Left ventricle myocardium inferior (tissue), 1 donor: ENCODE measurements around the gene RAB7A. TPM values are rescaled to one million over a fixed set of nuclear protein-coding genes. Genes with fewer than 3 reads are reported as not detected.
A peak's percentile ranks its signal among the peaks of the same experiment; 100 is the strongest.

Experiments
- DNase-seq: peaks from one replicate; pipeline ENCODE4 v3.0.0-alpha.2; 2020
- H3K27ac ChIP-seq: fragments of 200-600 bp; replicated peaks from 2 replicates; pipeline ENCODE4 v1.8.0; 2021
- H3K27me3 ChIP-seq: fragments of 200-600 bp; 2 replicates; pipeline ENCODE4 v1.8.0; 2021; ENCODE audit warnings: low read depth
- H3K36me3 ChIP-seq: fragments of 200-600 bp; 2 replicates; pipeline ENCODE4 v1.8.0; 2021
- H3K4me1 ChIP-seq: fragments of 200-600 bp; 2 replicates; pipeline ENCODE4 v1.8.0; 2021
- H3K4me3 ChIP-seq: fragments of 200-600 bp; 2 replicates; pipeline ENCODE4 v1.8.0; 2021; ENCODE audit warnings: mild to moderate bottlenecking, moderate library complexity
- H3K9me3 ChIP-seq: fragments of 200-600 bp; replicated peaks from 2 replicates; pipeline ENCODE4 v1.8.0; 2021
- intact Hi-C: fragments of 100-400 bp; cut with micrococcal nuclease; formaldehyde crosslinking; loops from one replicate; pipeline ENCODE4 v1.11.0; 2022
- total RNA-seq: library from RNA; stranded (reverse); fragmentation: NEBNext Ultra II Directional; extraction: Animal tissue kit (Norgen Biotek cat#: 25700); gene quantifications from one replicate; pipeline ENCODE4 v1.2.1, GENCODE V29; 2021
- TF ChIP-seq, protein P1 (sequence below): fragments of 200-600 bp; IDR thresholded peaks from 2 replicates; pipeline ENCODE4 v1.8.0; 2021; ENCODE audit warnings: antibody characterized with exemption, mild to moderate bottlenecking, borderline replicate concordance
- donor health status: DM: no; HTN: yes; CAD: no; lungs with severe emphysema.

The RAB7A gene
- total RNA-seq, 1 donor from 2014 or later = 242 TPM

DNA sequence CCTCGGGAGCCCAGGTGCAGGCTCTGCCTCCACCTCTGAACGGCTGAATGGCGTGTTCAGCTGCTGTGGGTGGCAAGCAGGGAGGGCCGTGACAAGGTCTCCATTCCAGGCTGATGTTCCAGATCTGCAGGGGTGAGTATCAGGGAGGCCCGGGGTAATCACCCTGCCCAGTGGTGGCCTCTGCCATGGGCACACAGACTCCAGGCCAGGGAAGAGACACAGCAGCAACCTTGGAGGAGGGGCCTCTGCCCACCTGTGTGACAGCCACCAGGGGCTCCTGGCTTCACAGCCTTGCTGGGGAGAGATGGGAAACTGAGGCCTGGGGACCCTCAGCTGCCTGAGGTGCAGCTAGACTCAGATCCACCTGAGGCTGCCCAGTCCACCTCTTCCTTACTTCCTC lies 127.8 kb downstream of the RAB7A start:
- DNase-seq = no peak
- TF ChIP-seq, protein P1, sequence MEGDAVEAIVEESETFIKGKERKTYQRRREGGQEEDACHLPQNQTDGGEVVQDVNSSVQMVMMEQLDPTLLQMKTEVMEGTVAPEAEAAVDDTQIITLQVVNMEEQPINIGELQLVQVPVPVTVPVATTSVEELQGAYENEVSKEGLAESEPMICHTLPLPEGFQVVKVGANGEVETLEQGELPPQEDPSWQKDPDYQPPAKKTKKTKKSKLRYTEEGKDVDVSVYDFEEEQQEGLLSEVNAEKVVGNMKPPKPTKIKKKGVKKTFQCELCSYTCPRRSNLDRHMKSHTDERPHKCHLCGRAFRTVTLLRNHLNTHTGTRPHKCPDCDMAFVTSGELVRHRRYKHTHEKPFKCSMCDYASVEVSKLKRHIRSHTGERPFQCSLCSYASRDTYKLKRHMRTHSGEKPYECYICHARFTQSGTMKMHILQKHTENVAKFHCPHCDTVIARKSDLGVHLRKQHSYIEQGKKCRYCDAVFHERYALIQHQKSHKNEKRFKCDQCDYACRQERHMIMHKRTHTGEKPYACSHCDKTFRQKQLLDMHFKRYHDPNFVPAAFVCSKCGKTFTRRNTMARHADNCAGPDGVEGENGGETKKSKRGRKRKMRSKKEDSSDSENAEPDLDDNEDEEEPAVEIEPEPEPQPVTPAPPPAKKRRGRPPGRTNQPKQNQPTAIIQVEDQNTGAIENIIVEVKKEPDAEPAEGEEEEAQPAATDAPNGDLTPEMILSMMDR = no peak
- Histone ChIP-seq H3K27ac (no peak overlapping the region), H3K27me3 (no peaks in the 10 kb centered on the region), H3K4me1 (peaks cover 6% of the 10 kb centered on the region), H3K9me3 (peaks cover 36% of the 10 kb centered on the region), H3K4me3 (no peak overlapping the region), H3K36me3 (no peaks in the 10 kb centered on the region)
- intact Hi-C loops = no loop called here

DNA sequence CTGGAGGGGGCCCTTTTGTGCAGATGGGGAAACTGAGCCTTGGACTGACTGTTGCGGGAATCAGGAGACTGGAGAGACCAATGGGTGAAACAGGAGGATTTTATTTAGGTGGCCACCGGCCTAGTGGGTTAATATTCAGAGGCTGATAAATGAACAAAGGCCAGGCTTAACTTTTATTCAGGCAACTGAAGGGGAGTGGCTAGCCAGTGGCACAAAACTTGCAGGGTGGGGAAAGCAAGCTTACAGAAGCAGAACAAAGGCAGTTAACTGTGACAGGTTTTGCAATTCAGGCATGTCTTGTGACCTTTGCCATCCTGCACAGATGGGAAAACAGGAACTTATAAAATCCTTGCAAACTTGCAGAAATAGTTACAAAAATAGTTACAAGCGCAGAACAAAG lies 128.5 kb downstream of the RAB7A start:
- peaks cover 42% of the 10 kb centered on the region for H3K9me3 ChIP-seq
- peaks cover 6% of the 10 kb centered on the region for H3K4me1 ChIP-seq
- DNase-seq = no peak
- TF ChIP-seq, protein P1 = no peak
- no peak overlapping the region for H3K27ac ChIP-seq
- no peaks in the 10 kb centered on the region for H3K36me3 ChIP-seq
- H3K27me3 ChIP-seq = no peaks in the 10 kb centered on the region
- H3K4me3 ChIP-seq = no peak overlapping the region
- intact Hi-C loops = no loop called here

DNA sequence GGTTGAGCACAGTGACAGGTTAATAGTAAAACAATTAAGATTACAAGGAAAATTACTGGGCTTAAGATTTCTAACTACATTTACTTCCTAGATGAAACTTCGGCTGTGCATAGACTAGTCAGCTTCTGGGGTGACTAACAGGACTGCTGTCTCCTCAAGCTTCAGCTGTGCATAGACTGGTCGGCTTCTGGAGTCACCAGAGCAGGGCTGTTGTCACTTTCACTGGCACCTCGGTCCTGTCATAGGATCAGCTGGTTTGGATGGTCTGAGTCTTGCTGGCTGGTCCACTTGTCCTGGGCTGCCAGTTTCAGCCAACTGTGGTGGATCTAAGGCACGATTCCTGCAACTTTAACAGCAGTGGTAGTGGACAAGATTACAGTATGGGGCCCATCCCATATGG lies 129.6 kb downstream of the RAB7A start:
- H3K4me3 ChIP-seq = no peak overlapping the region
- intact Hi-C loops = no loop called here
- no peaks in the 10 kb centered on the region for H3K36me3 ChIP-seq
- H3K9me3 ChIP-seq = peaks cover 53% of the 10 kb centered on the region
- no peak for DNase-seq
- TF ChIP-seq, protein P1 = no peak
- peaks cover 6% of the 10 kb centered on the region for H3K4me1 ChIP-seq
- peak overlapping the region; percentile 14 for H3K27ac ChIP-seq
- H3K27me3 ChIP-seq = no peaks in the 10 kb centered on the region

DNA sequence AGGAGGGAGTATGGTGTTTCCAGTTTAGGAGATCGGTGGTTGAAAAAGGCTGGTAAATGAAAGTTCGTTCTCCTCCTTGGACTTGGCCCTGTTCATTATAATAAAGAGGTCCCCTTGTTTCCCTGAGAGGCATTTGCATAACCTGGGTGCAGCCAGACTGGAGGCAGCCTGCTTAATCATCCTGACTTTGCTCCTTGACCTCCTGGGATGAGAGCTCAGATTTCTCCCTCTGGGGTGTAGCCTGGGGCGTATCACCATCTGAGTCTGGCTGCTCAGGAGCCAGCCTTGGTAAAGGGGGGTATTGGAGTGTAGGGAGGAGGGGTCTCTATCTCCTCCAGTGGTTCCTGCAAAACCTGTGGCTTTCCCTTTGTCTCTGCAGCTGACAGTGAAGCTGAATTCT lies 132.2 kb downstream of the RAB7A start:
- Histone ChIP-seq H3K27me3 (no peaks in the 10 kb centered on the region), H3K36me3 (no peaks in the 10 kb centered on the region), H3K9me3 (peaks cover 57% of the 10 kb centered on the region), H3K4me1 (peaks cover 6% of the 10 kb centered on the region), H3K27ac (no peak overlapping the region), H3K4me3 (no peak overlapping the region)
- intact Hi-C loops = no loop called here
- no peak for DNase-seq
- TF ChIP-seq, protein P1 = no peak

DNA sequence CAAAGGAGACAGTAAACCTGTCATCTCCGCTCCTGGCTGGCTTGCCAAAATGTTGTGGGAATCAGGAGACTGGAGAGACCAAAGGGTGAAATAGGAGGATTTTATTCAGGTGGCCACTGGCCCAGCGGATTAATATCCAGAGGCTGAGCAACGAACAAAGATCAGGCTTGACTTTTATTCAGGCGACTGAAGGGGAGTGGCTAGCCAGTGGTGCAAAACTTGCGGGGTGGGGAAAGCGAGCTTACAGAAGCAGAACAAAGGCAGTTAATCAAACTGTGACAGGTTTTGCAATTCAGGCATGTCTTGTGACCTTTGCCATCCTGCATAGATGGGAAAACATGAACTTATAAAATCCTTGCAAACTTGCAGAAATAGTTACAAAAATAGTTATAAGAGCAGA lies 133.6 kb downstream of the RAB7A start:
- H3K27ac ChIP-seq = no peak overlapping the region
- H3K4me1 ChIP-seq = peaks cover 13% of the 10 kb centered on the region
- DNase-seq = no peak
- no peak overlapping the region for H3K4me3 ChIP-seq
- no peaks in the 10 kb centered on the region for H3K36me3 ChIP-seq
- peaks cover 42% of the 10 kb centered on the region for H3K9me3 ChIP-seq
- intact Hi-C loops = no loop called here
- TF ChIP-seq, protein P1 = no peak
- H3K27me3 ChIP-seq = no peaks in the 10 kb centered on the region

DNA sequence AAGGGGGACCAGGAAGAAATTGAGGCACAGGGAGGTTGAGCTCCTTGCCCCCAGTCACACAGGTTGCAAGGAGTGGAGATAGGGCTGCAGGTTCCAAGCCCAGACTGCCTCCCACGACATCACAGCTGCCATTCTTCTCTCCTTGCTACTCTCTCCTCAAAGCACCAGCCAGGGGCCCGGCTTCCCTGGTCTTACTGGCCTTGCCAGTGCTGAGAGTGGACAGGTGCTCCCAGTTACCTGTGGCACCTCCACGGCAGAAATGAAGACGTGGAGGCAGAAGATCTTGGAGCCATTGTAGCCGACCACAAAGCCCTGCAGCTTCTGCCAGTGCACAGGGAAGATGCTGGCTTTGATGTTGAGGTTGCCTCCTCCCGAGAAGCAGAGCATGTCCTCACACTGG lies 135.5 kb downstream of the RAB7A start:
- Histone ChIP-seq H3K4me1 (peaks cover 16% of the 10 kb centered on the region), H3K36me3 (no peaks in the 10 kb centered on the region), H3K9me3 (peaks cover 34% of the 10 kb centered on the region), H3K4me3 (no peak overlapping the region), H3K27me3 (no peaks in the 10 kb centered on the region), H3K27ac (no peak overlapping the region)
- TF ChIP-seq, protein P1 = no peak
- DNase-seq = no peak
- intact Hi-C loops = no loop called here
